GM12875 (cell line): ENCODE measurements around the gene MAP7D3.
A peak's percentile ranks its signal among the peaks of the same experiment; 100 is the strongest.
"Not testable (repeated sequence)": the region's sequence is repeated elsewhere in the genome, so short reads cannot be mapped to it uniquely, and the experiment has no call there.

Experiments
- H3K4me3 ChIP-seq: one replicate; pipeline ENCODE4 v1.5.1; 2011; ENCODE audit warnings: low read depth, low read length, control low read depth
- CTCF ChIP-seq: IDR thresholded peaks from 2 replicates; pipeline ENCODE4 v1.5.1; 2011; ENCODE audit warnings: low read depth, mild to moderate bottlenecking, control low read depth, inconsistent platforms, low read length, moderate library complexity, borderline replicate concordance; ENCODE audit not compliant: insufficient read depth

MAP7D3 gene

GRCh38 chrX:136251041-136251991, at the start of gene MAP7D3:
Gene MAP7D3, minus strand, starts transcription at chrX:136251400. Its CDS starts 42 bp downstream, at chrX:136251358.
- TF ChIP-seq CTCF, result no peak
- H3K4me3 ChIP-seq, result peak within 1 kb of the TSS; percentile 81

- not testable (repeated sequence) for H3K4me3 ChIP-seq
Measured at GRCh38 chrX:136300721-136301120, 49.5 kb upstream of the MAP7D3 start, which contains the start of gene ADGRG4. Gene ADGRG4, plus strand, starts transcription at chrX:136300963. Its CDS starts 7,815 bp downstream, at chrX:136308778.

- TF ChIP-seq CTCF, result no peak
- H3K4me3 ChIP-seq, result no peak overlapping the region
Measured at GRCh38 chrX:136295380-136295779, 44.2 kb upstream of the MAP7D3 start.

GRCh38 chrX:136292656-136293055, 41.5 kb upstream of the MAP7D3 start:
- TF ChIP-seq CTCF, result no peak
- H3K4me3 ChIP-seq, result no peak overlapping the region

- TF ChIP-seq CTCF, result no peak
- H3K4me3 ChIP-seq, result no peak overlapping the region
Measured at GRCh38 chrX:136291824-136292223, 40.6 kb upstream of the MAP7D3 start.

- H3K4me3 ChIP-seq, result not testable (repeated sequence)
Measured at GRCh38 chrX:136286375-136286774, 35.2 kb upstream of the MAP7D3 start.

GRCh38 chrX:136275553-136275952, 24.4 kb upstream of the MAP7D3 start:
- TF ChIP-seq CTCF, result no peak
- H3K4me3 ChIP-seq, result no peak overlapping the region

GRCh38 chrX:136273986-136274385, 22.8 kb upstream of the MAP7D3 start:
- no peak for TF ChIP-seq CTCF

More at GRCh38 chrX:136273986-136274385, 22.8 kb upstream of the MAP7D3 start:
- no peak overlapping the region for H3K4me3 ChIP-seq
